Activated CD4-positive, alpha-beta memory T cell treated with anti-CD3 and anti-CD28 coated beads for 36 hours (primary cell): ENCODE results near the gene GPR161. TPM values are rescaled to one million over a fixed set of nuclear protein-coding genes. Genes with fewer than 3 reads are reported as not detected.

Experiments
- CTCF ChIA-PET: fragments of 350-600 bp; sonication (Branson Sonifier 250); formaldehyde crosslinking; loops from one replicate; lab custom pipeline; 2021; ENCODE audit warnings: antibody characterized with exemption, inconsistent platforms; lab: Charles Lee
- POLR2A ChIA-PET: fragments of 350-600 bp; sonication (Branson Sonifier 250); formaldehyde crosslinking; loops from one replicate; lab custom pipeline; 2021; ENCODE audit warnings: antibody characterized with exemption; lab: Charles Lee
- DNase-seq: peaks from one replicate; pipeline ENCODE4 v3.0.0-alpha.2; 2020
- H3K27ac Mint-ChIP-seq: one replicate; pipeline ENCODE4 v1.8.0; 2021; ENCODE audit warnings: mixed read lengths
- H3K27me3 Mint-ChIP-seq: one replicate; pipeline ENCODE4 v1.8.0; 2021; ENCODE audit warnings: mixed read lengths
- H3K36me3 Mint-ChIP-seq: one replicate; pipeline ENCODE4 v1.8.0; 2021; ENCODE audit warnings: mixed read lengths
- H3K4me1 Mint-ChIP-seq: one replicate; pipeline ENCODE4 v1.8.0; 2021; ENCODE audit warnings: low read depth, mixed read lengths
- H3K4me3 Mint-ChIP-seq: one replicate; pipeline ENCODE4 v1.8.0; 2021; ENCODE audit warnings: mild to moderate bottlenecking, mixed read lengths
- H3K9me3 Mint-ChIP-seq: one replicate; pipeline ENCODE4 v1.8.0; 2021; ENCODE audit warnings: mixed read lengths
- intact Hi-C: fragments of 100-400 bp; cut with micrococcal nuclease; formaldehyde crosslinking; loops from one replicate; pipeline ENCODE4 v1.15.1; 2023
- total RNA-seq, 2 experiments: library from RNA; stranded (reverse); gene quantifications; one replicate each; pipeline ENCODE4 v1.2.3, GENCODE V29; 2021

Gene GPR161
- total RNA-seq, 2 experiments from 2014 or later = 0.88 to 0.97 TPM

GRCh38 chr1:168091063-168091462 lies 45.7 kb downstream of the GPR161 start:
- Mint-ChIP-seq H3K27me3 (no peaks in the 10 kb centered on the region), H3K36me3 (no peaks in the 10 kb centered on the region), H3K4me3 (no peak overlapping the region), H3K4me1 (no peaks in the 10 kb centered on the region), H3K27ac (no peak overlapping the region), H3K9me3 (no peaks in the 10 kb centered on the region)
- no peak for DNase-seq
- POLR2A ChIA-PET = no interaction called here
- CTCF ChIA-PET = interaction anchor here (4.2 kb wide), 1 partner anchor 8 kb away, joined by 28 read pairs; no protein-coding TSS in a partner anchor
- intact Hi-C loops = no loop called here

DNA sequence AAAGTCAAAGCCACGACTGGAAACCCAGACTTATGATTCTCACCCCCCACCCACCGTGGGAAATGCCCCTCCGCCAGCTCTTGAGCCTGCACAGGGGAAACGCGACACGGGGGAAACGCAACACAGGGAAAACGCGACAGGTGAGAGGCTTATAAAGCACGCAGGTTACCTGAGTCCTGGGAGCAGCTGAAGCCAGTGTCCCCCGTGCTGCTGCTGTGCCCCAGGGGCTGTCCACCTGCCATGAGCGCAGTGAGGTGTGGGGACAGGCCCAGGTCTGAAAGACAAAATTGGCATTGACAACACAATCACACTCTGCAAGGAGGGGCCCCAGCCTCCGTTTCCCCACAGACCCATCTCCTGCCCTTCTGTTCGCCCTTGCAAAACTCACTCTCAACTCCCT lies 46.3 kb downstream of the GPR161 start:
- Mint-ChIP-seq H3K4me3 (no peak overlapping the region), H3K9me3 (no peaks in the 10 kb centered on the region), H3K4me1 (no peaks in the 10 kb centered on the region), H3K27ac (no peak overlapping the region), H3K36me3 (no peaks in the 10 kb centered on the region), H3K27me3 (no peaks in the 10 kb centered on the region)
- ChIA-PET CTCF (interaction anchor here (4.2 kb wide), 1 partner anchor 7 kb away, joined by 28 read pairs; no protein-coding TSS in a partner anchor), POLR2A (no interaction called here)
- intact Hi-C loops = no loop called here
- DNase-seq = no peak

- CTCF ChIA-PET = interaction anchor here (4.2 kb wide), 1 partner anchor 7 kb away, joined by 28 read pairs; no protein-coding TSS in a partner anchor
- intact Hi-C loops = no loop called here
Observed at GRCh38 chr1:168089979-168090337, 46.8 kb downstream of the GPR161 start.

GRCh38 chr1:168089326-168089978 lies 47.3 kb downstream of the GPR161 start:
- intact Hi-C loops = no loop called here

More at GRCh38 chr1:168089979-168090337, 46.8 kb downstream of the GPR161 start:
- H3K9me3 Mint-ChIP-seq = no peaks in the 10 kb centered on the region
- no peak for DNase-seq
- H3K27ac Mint-ChIP-seq = no peak overlapping the region
- H3K27me3 Mint-ChIP-seq = no peaks in the 10 kb centered on the region
- POLR2A ChIA-PET = no interaction called here
- no peak overlapping the region for H3K4me3 Mint-ChIP-seq
- no peaks in the 10 kb centered on the region for H3K36me3 Mint-ChIP-seq
- no peaks in the 10 kb centered on the region for H3K4me1 Mint-ChIP-seq

DNA sequence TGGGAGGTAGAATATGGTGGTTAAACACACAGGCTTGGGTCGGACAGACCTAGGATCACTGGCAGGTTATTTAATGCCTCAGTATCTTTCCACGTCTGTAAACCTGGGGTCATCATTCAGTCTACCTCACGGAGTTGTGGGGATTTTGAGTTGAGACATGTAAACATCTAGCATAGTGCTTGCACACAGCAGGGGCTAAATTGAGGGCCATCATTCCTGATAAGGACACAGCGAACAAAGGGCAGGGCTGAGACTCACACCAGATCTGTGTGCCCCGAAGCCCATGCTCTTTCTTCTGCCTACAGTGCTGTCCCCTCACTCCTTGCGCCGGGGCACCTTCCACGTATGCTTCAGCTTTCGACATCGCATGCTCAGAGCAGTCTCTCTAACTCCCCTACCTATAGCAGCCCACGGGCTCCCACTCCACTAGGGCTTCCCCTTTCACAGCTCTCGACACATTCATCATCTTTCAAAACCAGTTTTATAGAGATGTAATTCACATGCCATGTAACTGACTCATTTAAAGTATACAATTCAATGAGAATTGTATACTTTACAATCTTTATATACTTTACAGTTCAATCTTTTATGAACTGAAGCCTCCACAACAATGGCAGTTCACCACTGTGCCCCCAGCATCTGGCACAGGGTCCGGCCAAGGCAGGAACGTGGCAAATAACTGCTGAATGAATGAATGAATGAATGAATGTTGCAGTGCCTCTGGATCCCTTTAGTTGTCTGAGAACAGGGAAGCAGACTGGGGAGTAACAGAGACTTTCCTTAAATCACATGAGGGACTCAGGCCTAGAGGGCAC lies 48.0 kb downstream of the GPR161 start:
- Mint-ChIP-seq H3K36me3 (no peaks in the 10 kb centered on the region), H3K27me3 (no peaks in the 10 kb centered on the region), H3K27ac (no peak overlapping the region), H3K4me1 (no peaks in the 10 kb centered on the region), H3K4me3 (no peak overlapping the region), H3K9me3 (no peaks in the 10 kb centered on the region)
- DNase-seq = no peak
- ChIA-PET CTCF (no interaction called here), POLR2A (no interaction called here)
- intact Hi-C loops = no loop called here

More at GRCh38 chr1:168089326-168089978, 47.3 kb downstream of the GPR161 start:
- ChIA-PET POLR2A (no interaction called here), CTCF (interaction anchor here (4.2 kb wide), 1 partner anchor 7 kb away, joined by 28 read pairs; no protein-coding TSS in a partner anchor)
- no peak for DNase-seq
- Mint-ChIP-seq H3K9me3 (no peaks in the 10 kb centered on the region), H3K36me3 (no peaks in the 10 kb centered on the region), H3K4me1 (no peaks in the 10 kb centered on the region), H3K4me3 (no peak overlapping the region), H3K27ac (no peak overlapping the region), H3K27me3 (no peaks in the 10 kb centered on the region)

DNA sequence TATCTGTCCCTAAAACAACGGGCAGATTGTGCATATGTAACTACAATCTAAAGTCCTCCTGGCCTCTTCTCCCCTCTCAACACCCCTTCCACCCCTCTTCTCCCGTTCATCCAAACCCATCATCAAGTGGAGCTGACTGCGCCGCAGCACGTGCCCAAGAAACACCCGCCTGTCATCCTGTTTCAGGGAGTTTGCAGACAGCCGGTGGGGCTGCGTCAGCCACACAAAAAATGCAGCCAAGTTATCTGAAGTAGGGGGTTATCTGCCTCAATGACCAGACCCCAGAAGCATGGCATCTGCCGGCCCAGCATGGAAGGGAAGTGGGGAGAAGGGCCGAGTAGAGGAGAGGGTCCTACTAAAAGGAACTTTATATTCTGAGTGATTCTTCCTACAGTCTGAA lies 49.0 kb downstream of the GPR161 start:
- CTCF ChIA-PET = interaction anchor here (0.9 kb wide), 1 partner anchor 15 kb away, joined by 3 read pairs; no protein-coding TSS in a partner anchor
- H3K9me3 Mint-ChIP-seq = no peaks in the 10 kb centered on the region

DNA sequence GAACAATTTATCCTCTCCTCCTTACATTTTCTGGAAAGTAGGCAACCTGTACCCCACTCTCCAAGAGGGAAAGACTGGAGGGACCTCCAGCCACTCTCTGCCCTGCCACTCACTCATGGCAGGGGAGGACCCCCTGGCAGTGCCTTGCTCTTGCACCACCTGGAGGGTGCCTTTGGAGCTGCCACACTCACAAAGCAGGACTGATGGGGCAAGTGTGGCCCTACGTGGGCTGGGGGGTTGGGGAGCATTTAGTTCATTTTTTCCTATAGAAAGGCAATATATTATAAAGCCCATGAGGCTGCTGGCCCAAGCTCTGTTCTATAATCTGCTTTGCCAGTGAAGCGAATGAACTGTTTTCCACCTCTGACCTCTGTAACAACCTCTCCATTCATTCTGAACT lies 50.3 kb downstream of the GPR161 start:
- no peaks in the 10 kb centered on the region for H3K27me3 Mint-ChIP-seq
- no peak overlapping the region for H3K27ac Mint-ChIP-seq
- no peaks in the 10 kb centered on the region for H3K4me1 Mint-ChIP-seq
- H3K9me3 Mint-ChIP-seq = no peaks in the 10 kb centered on the region
- H3K36me3 Mint-ChIP-seq = no peaks in the 10 kb centered on the region
- DNase-seq = no peak
- H3K4me3 Mint-ChIP-seq = no peak overlapping the region
- ChIA-PET CTCF (interaction anchor here (1.0 to 2.3 kb wide), 4 partner anchors 10 to 236 kb away, joined by 3 to 7 read pairs (median 4); no protein-coding TSS in a partner anchor), POLR2A (no interaction called here)
- intact Hi-C loops = no loop called here

More for the DNA sequence above, 49.0 kb downstream of the GPR161 start:
- no peak overlapping the region for H3K27ac Mint-ChIP-seq
- intact Hi-C loops = no loop called here
- no peak overlapping the region for H3K4me3 Mint-ChIP-seq
- no peak for DNase-seq
- H3K27me3 Mint-ChIP-seq = no peaks in the 10 kb centered on the region
- POLR2A ChIA-PET = no interaction called here
- no peaks in the 10 kb centered on the region for H3K36me3 Mint-ChIP-seq
- no peaks in the 10 kb centered on the region for H3K4me1 Mint-ChIP-seq

DNA sequence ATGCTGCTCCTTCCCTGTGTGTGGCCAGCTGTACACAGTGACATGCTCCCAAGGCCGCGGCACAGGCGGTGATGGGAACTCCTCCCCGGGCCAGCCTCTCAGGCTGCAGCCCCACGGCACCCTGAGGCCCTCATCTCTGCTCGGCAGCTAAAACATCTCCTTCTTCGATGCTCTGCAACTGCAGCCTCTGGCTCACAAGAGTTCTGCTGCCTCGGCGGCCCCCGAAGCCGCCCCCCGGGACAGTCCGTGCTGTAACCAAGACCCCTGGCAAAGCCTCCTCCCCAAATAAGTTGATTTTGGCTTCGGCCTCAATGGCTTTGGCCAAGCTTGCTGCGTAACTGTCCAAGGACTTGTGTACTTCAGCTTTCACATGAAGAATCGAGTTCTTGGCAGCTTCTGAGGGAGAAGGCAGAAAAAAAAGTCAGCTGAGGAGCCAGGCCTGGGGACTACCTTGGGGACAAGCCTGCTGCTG lies 51.3 kb downstream of the GPR161 start:
- ChIA-PET CTCF (interaction anchor here (0.6 to 4.7 kb wide), 13 partner anchors 9 to 297 kb away, joined by 3 to 46 read pairs (median 3); no protein-coding TSS in a partner anchor), POLR2A (no interaction called here)
- H3K4me1 Mint-ChIP-seq = no peaks in the 10 kb centered on the region
- H3K27me3 Mint-ChIP-seq = no peaks in the 10 kb centered on the region
- DNase-seq = no peak
- H3K4me3 Mint-ChIP-seq = no peak overlapping the region
- H3K36me3 Mint-ChIP-seq = no peaks in the 10 kb centered on the region
- intact Hi-C loops = loop anchor here (1.0 to 2.0 kb wide), 2 partner anchors 59 to 237 kb away; no protein-coding TSS in a partner anchor
- H3K9me3 Mint-ChIP-seq = no peaks in the 10 kb centered on the region
- H3K27ac Mint-ChIP-seq = no peak overlapping the region

DNA sequence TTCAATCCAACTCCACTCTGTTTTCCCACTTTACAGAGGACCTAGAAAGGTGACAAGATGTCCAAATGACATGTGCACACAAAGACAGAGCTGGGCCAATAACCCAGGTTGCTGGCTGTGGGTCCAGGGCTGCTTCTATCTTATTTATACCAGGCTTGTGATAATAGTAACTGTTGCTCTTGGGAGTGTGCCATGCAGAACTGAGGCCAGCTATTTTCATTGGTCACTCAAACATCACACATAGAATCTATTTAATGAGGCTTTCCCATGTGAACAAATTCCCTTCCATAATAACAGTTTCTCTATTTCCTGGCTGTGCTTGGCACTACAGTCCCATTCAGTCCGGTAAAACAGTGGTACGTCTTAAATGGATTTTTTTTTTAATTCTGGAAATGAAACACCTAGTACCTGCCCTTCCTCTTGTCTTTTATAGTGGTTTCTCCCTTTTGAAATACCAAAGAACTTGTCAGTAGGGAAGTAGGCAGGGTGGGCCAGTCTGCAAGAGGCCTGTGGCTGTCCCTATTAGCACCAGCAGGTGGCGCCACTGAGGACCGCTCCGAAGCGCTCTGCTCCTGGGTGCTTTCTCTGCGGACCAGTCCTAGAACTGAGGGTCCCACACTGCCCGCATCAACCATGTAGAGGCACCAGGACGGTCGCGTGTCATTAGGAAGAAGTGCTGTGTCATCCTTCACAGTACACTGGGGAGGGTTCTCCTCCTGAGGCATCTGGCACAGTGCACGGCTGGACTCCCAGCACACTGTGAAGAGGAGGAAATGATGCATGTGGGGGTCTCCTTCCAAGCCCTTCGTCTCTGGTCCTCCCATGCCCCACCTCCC lies 52.1 kb downstream of the GPR161 start:
- no peaks in the 10 kb centered on the region for H3K27me3 Mint-ChIP-seq
- H3K9me3 Mint-ChIP-seq = no peaks in the 10 kb centered on the region
- H3K27ac Mint-ChIP-seq = no peak overlapping the region
- ChIA-PET POLR2A (no interaction called here), CTCF (interaction anchor here (0.6 to 4.7 kb wide), 25 partner anchors 7 to 524 kb away, joined by 3 to 46 read pairs (median 3); partner anchors contain the start of genes DCAF6 and MPC2)
- H3K4me3 Mint-ChIP-seq = no peak overlapping the region
- no peaks in the 10 kb centered on the region for H3K4me1 Mint-ChIP-seq
- no peaks in the 10 kb centered on the region for H3K36me3 Mint-ChIP-seq
- peak; percentile 75 for DNase-seq
- intact Hi-C loops = loop anchor here (1.0 to 5.0 kb wide), 4 partner anchors 60 to 367 kb away; no protein-coding TSS in a partner anchor

DNA sequence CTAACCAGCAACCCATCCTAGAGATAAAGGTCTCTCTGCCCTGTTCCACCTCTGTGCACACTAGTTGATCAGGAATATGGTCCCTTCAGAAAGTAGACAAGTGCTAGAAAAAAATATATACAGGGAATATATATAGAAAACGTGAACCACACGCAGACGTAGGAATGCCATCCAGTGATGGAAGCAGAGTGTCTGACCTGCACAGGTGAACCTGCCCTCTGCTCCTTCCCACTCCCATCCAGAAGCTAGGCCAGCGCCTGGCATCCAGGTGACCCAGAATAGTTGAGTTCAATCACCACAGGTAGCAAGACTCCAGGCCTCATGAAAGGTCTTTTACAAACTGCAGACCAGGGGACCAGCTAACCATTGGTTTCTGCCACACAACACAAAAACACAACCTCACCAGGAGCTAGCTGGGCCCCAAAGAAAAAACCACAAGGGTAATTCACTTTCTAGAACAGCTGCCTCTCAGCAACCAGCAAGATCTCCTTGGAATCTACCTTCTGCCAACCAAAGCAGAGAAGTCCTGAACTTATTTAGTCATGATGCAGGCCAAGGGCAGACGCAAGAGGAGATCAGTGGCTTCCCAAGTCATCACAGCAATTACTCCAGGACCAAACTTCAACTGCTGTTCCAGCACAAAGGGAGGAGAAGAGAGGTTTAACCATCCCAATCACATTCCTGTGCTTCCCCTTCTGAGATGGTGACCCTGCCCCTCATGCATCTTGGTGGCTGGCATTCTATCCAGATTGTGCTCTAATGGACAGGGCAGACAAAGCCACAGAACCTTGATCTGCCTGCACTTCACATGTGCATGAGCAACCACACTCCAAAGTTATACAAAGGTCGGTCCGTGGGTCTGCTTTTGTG lies 53.0 kb downstream of the GPR161 start:
- H3K4me3 Mint-ChIP-seq = no peak overlapping the region
- H3K9me3 Mint-ChIP-seq = no peaks in the 10 kb centered on the region
- no peak for DNase-seq
- no peak overlapping the region for H3K27ac Mint-ChIP-seq
- H3K36me3 Mint-ChIP-seq = no peaks in the 10 kb centered on the region
- no peaks in the 10 kb centered on the region for H3K4me1 Mint-ChIP-seq
- CTCF ChIA-PET = interaction anchor here (0.7 to 4.7 kb wide), 23 partner anchors 8 to 523 kb away, joined by 3 to 46 read pairs (median 4); partner anchors contain the start of genes DCAF6 and MPC2
- intact Hi-C loops = loop anchor here (2.0 to 5.0 kb wide), 4 partner anchors 61 to 483 kb away; no protein-coding TSS in a partner anchor
- H3K27me3 Mint-ChIP-seq = no peaks in the 10 kb centered on the region
- POLR2A ChIA-PET = no interaction called here
